HG03175 (cell line): ENCODE results near the gene ARL13A.
"Not testable (repeated sequence)": the region's sequence is repeated elsewhere in the genome, so short reads cannot be mapped to it uniquely, and the experiment has no call there.

Source experiments
- ATAC-seq: cut with Tn5 transposase; IDR thresholded peaks from one replicate; pipeline ENCODE4 v1.9.1; 2021; ENCODE audit warnings: mild to moderate bottlenecking, moderate library complexity; ENCODE audit not compliant: unreplicated experiment

Gene ARL13A

DNA sequence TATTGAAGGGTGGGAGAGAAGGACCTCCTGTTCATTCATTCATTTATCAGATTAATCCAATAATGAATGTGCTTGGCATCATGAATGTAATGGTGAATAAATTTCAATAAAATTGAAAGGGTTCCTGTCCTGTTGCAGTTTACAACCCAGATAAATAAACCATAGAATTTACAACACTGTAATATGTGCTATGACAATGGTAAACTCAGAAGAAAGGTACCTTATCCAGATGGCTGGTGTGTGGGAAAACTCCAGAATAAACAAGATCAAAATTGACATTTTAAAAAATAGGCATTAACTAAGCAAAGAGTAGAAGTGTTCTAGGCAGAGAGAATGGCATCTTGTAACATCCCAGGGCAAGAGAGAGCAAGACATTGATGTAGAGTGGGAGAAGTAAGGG is 15.3 kb downstream of the ARL13A start:
- no peak for ATAC-seq

DNA sequence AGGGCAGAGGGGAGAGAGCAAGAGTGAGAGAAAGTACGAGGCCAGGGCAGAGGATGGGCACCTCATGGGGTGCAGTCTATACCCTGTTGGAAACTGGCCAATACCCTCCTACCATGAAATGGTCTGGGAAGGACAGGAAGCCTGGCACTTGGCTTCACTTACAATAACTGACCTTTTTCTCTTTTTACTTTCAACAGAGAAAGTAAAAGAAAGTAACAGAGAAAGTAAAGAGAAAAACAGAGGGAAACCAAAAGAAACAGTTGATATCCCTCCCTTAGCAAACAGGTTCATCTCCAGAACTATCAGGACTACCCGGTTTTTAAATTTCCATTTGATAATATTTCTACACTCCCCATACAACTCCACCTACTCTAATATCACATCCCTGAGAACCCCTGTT is 20.6 kb downstream of the ARL13A start:
- ATAC-seq = no peak

- peak; percentile 97 for ATAC-seq
Measured at GRCh38 chrX:100994352-100995281, 25.1 kb downstream of the ARL13A start.

DNA sequence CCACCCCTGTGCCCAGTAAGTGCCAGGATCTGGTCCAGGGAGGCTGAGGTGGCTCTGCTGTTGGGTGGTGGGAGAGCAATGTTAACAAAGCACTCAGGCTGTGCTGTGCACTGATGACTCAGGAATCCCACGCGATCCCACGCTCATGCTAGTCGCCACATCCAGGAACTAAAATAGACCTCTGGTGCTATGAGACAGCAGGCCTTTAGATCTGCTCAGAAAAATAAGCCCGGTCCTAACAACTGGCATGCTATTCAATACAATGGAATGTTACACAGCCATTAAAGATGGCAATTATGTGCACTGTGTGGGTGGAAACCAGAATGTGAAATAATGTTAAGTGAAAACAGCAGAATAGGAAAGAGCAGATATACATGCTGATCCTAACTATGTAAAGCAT is 26.0 kb downstream of the ARL13A start:
- ATAC-seq = no peak

DNA sequence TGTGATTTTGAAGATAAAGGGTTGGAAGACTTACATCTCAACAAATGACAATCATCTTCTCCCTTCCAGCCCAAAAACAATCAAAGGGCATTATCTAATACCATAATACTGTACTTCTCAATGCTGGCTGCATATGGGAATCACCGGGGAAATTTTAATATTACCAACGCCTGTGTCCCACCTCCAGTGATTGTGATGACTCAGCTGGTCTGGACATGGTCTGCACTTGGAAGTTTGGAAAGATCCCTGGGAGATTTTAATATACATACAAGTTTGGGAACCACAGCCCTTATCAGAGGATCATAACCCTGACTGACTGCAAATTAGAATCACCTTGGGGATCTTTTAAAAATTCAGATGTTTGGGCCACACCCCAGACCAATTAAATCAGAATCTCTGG is 29.9 kb downstream of the ARL13A start:
- ATAC-seq = no peak

GRCh38 chrX:101009090-101009489 is 39.6 kb downstream of the ARL13A start:
- ATAC-seq = no peak

DNA sequence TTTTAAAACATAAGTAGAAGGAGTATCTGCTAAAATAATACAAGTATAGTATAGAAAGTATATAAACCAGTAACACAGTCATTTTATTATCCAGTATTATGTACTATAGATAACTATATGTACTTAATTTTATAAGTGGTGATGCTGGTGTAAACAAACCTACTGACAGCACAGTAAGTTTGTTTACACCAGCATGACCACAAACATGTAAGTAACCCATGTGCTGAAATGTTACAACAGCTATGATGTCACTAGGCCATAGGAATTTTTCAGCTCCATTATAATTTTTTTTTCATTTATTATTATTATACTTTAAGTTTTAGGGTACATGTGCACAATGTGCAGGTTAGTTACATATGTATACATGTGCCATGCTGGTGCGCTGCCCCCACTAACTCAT is 42.5 kb downstream of the ARL13A start:
- ATAC-seq = not testable (repeated sequence)

- ATAC-seq = no peak
Measured at GRCh38 chrX:101022020-101022419, 52.5 kb downstream of the ARL13A start.

- ATAC-seq = no peak
Measured at GRCh38 chrX:101025126-101025525, 55.6 kb downstream of the ARL13A start.

GRCh38 chrX:101028562-101028961 is 59.1 kb downstream of the ARL13A start:
- ATAC-seq = no peak

DNA sequence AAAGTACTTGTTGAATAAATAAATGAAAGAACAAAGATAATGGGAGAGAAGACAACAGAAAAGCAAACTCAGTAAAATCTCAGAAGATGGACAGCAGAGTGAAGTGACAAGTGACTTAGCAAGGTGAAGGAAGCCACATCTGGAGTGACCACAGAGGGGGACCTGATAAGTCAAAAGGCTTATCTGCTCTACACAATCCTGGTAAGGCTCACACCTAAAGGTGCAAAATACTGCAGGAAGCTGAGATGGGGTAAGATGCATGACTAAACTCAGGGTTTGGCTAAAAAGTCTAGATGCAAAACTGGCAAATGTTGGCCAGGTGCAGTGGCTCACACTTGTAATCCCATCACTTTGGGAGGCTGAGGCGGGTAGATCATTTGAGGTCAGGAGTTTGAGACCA is 60.2 kb downstream of the ARL13A start:
- no peak for ATAC-seq

DNA sequence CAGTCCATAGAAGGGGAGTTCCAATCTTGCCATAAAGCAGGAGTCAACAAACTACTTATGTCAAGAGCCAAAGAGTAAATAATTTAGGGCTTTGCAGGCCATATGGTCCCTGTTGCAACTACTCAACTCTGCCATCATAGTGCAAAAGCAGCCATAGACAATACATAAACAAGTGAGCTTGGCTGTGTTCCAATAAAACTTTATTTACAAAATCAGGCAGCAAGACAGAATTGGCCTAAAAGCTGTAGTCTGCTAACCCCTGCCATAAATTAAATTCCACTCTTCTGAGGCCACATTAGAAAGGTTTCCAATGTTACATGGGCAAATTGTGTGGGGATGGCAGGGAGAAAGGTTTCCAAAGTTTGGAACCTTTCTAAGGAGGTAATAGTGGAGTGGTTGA is 67.7 kb downstream of the ARL13A start:
- no peak for ATAC-seq

DNA sequence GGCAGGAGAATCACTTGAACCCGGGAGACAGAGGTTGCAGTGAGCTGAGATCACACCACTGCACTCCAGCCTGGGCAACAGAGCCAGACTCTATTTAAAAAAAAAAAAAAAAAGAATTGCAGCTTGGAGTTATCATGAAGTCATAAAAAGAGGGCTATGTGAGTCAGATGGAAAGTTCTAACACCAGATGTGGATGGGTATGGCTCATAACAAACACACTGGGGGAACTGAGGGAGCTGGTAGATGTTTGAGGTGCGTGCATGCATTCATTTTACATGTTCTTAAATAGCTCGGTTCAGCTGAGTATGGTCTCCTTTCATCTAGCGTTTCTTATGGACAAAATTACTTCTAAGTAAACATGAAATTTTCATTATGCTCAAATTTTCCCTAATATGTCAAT is 70.7 kb downstream of the ARL13A start:
- ATAC-seq = no peak
